Activated CD8-positive, alpha-beta memory T cell treated with anti-CD3 and anti-CD28 coated beads, Interleukin-2, amount 50 U/mL, for 48 hours (primary cell): Measurements from ENCODE around the gene KIF4A.
"Not testable (repeated sequence)": the region's sequence is repeated elsewhere in the genome, so short reads cannot be mapped to it uniquely, and the experiment has no call there.

Experiments
- DNase-seq: peaks from one replicate; pipeline ENCODE4 v3.0.0-alpha.2; 2020

KIF4A gene

DNA sequence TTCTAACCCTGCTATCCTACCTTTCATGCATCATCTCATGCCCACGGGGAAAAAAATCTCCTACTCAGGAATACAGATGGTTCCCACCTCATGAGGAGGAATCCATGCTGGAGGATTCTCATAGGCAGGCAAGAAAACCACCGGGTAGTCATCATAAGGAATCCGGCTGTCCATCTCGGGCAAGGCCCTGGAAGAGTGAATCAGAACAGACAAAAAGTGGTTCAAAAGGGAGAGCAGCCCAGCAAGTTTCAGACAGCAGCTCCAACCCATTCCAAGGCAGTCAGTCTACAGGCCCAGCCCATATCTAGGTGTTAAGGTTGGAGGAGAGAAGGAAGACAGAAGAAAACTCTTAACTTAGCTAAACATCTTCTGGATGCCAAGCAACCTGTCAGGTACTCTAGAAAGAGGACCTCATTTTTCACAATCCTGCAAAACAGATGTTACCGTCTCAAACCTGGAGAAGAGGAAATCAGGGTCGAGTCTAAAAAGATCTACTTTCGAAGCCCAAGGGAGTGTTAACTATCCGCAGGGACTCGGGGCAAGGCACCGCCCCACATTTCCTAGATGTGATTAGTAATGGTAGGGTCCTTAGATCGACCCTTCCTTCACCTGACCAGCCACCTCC, 624 bp upstream of the KIF4A start:
- DNase-seq, result no peak

GRCh38 chrX:70292788-70293187, 2.9 kb downstream of the KIF4A start:
- DNase-seq, result no peak

DNA sequence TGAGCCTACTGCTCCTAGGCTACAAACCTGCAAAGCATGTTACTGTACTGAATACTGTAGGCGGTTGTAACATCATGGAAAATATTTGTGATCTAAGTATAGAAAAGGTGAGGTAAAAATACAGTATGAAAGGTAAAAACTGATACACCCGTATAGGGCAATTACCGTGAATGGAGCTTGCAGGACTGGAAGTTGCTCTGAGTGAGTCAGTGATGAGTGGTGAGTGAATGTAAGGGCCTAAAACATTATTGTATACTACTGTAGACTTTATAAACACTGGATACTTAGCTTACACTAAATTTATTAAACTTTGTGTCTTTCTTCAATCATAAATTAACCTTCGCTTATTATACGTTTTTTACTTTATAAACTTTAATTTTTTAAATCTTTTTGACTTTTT, 3.7 kb downstream of the KIF4A start:
- no peak for DNase-seq

- no peak for DNase-seq
Observed at GRCh38 chrX:70301716-70302115, 11.8 kb downstream of the KIF4A start.

GRCh38 chrX:70313503-70313902, 23.6 kb downstream of the KIF4A start:
- no peak for DNase-seq

- DNase-seq, result no peak
Observed at GRCh38 chrX:70322784-70323183, 32.9 kb downstream of the KIF4A start.

GRCh38 chrX:70323628-70324027, 33.7 kb downstream of the KIF4A start:
- not testable (repeated sequence) for DNase-seq

DNA sequence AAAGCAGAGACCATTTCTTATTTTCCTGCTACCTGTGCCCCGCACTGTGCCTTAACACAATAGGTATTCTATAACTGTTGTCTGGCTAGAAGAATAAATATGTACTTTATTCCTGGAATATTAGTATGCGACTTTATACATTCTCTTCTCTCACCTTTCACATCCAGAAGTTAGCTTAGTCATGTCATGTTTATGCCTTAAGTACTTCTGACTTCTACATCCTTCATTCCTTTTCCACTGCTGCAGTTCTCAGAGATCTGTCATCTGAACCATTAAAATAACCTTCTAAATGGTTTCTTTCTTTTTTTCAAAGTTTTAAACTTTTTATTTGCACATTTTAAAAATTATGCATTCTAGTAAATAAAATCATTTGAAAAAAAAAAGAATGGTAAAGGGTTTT, 34.4 kb downstream of the KIF4A start:
- no peak for DNase-seq

DNA sequence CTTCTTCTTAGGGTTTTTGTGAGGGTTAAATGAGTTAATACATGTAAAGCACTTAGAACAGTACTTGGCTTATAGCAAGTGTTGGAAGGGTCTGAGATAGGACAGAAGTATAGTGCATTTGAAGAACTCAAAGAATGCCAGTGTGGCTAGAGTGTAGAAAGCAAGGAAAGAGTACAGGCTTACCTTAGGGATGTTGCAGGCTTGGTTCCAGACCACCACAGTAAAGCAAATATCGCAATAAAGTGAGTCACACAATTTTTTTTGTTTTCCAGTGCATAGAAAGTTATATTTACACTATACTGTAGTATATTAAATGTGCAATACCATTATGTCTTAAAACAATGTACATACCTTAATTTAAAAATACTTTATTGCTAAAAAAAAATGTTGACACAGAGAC, 41.3 kb downstream of the KIF4A start:
- DNase-seq, result no peak

GRCh38 chrX:70332600-70332999, 42.7 kb downstream of the KIF4A start:
- DNase-seq, result no peak

- DNase-seq, result no peak
Observed at GRCh38 chrX:70336767-70337166, 46.9 kb downstream of the KIF4A start.

DNA sequence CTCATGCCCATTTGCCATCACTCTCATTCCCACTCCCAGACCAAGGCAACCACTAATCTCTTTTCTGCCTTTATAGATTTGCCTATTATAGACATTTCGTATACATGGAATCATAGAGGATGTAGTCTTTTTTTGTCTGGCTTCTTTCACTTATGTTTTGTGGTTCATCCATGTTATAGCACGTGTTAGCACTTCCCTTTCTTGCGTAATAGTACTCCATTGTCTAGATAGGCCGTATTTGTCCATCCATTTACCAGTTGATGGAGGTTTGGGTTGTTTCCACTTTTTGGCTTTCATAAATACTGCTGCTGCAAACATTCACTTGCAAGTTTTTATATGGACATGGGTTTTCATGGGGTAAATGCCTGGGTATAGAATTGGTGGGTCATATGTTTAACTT, 48.4 kb downstream of the KIF4A start:
- DNase-seq, result no peak

GRCh38 chrX:70343435-70343834, 53.5 kb downstream of the KIF4A start:
- DNase-seq, result no peak

- DNase-seq, result no peak
Observed at GRCh38 chrX:70346418-70347070, 56.6 kb downstream of the KIF4A start.

- not testable (repeated sequence) for DNase-seq
Observed at GRCh38 chrX:70348825-70349224, 58.9 kb downstream of the KIF4A start.

DNA sequence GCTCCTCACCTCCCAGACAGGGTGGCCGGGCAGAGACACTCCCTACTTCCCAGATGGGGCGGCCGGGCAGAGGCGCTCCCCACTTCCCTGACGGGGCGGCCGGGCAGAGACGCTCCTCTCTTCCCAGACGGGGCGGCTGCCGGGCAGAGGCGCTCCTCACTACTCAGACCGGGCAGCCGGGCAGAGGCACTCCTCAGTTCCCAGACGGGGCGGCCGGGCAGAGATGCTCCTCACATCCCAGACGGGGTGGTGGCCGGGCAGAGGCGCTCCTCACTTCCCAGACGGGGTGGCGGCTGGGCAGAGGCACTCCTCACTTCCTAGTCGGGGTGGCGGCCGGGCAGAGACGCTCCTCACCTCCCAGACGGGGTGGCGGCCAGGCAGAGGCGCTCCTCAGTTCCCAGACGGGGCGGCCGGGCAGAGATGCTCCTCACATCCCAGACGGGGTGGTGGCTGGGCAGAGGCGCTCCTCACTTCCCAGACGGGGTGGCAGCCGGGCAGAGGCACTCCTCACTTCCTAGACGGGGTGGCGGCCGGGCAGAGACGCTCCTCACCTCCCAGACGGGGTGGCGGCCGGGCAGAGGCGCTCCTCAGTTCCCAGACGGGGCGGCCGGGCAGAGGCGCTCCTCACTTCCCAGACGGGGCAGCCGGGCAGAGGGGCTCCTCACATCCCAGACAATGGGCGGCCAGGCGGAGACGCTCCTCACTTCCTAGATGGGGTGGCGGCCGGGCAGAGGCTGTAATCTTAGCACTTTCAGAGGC, 59.6 kb downstream of the KIF4A start:
- DNase-seq, result not testable (repeated sequence)

GRCh38 chrX:70352496-70352895, 62.6 kb downstream of the KIF4A start:
- no peak for DNase-seq

- no peak for DNase-seq
Observed at GRCh38 chrX:70353514-70353913, 63.6 kb downstream of the KIF4A start.

- no peak for DNase-seq
Observed at GRCh38 chrX:70354716-70355115, 64.8 kb downstream of the KIF4A start.

DNA sequence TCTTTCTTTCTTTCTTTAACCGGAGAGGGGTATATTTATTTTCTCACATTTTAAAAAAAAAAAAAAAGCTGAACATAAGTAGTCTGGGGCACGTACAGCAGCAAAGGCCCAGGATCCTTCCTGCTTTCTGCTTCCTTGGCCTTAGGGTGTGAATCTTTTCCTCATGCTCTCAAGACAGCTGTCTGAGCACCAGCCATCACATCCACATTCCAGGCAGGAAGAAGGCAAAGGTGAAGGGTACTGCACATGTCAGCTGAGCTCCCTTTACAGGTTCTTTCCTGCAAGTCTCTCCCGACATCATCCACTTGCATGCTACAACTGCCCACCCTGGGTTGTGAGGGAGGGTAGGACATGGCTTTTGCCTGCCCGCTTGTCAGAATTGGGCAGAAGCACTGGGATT, 69.6 kb downstream of the KIF4A start:
- DNase-seq, result no peak

DNA sequence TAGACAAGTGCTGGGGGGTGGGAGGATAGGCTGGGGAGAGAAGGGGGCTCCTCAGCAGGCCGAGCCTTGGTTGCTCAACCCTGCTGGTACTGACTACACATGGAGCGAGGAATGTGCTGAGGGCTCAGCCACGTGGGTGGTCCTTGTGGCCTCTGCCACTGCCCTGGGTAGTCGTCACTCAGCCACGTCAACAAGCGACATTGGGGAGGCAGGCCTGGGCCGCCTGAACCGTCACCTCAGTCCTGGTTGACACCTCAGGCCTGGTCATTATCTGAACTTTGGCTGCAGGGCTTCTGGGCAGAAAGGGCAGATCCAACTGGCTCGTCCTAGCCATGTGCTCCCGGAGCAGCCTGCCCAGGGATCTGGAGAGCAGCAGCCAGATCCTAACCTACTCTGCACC, 70.5 kb downstream of the KIF4A start:
- no peak for DNase-seq

DNA sequence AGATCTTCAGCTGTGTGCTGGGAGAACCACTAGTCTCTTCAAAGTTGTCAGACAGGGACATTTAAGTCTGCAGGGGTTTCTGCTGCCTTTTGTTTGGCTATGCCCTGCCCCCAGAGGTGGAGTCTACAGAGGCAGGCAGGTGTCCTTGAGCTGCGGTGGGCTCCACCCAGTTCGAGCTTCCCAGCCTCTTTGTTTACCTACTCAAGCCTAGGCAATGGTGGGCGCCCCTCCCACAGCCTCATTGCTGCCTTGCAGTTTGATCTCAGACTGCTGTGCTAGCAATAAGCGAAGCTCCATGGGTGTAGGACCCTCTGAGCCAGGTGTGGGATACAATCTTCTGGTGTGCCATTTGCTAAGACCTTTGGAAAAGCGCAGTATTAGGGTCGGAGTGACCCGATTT, 78.8 kb downstream of the KIF4A start:
- DNase-seq, result not testable (repeated sequence)

DNA sequence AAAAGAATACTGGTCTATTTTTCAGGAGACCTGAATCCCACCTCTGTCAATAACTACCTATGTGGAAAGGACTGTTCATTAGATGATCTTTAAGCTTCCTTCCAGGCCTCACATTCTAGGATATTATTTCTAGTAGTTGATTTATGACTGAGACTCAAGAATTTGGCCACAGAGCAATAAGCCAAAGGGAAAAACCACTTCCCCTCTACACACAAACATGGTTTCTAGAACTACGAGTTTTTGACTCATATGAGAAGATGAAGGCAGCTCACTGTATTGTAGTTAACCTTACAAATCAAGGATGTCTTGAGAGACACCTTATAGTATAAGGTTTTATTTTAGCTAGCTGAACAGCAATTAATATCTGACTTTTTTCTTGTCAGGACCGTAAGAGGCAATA, 96.3 kb downstream of the KIF4A start:
- no peak for DNase-seq

- DNase-seq, result no peak
Observed at GRCh38 chrX:70398899-70399298, 109.0 kb downstream of the KIF4A start.
